SIG-M5 (cell line): ENCODE measurements around the gene ACBD5.
"Not testable (repeated sequence)": the region's sequence is repeated elsewhere in the genome, so short reads cannot be mapped to it uniquely, and the experiment has no call there.

ENCODE experiments used
- DNase-seq: peaks from one replicate; lab custom pipeline; 2025; lab: John Stamatoyannopoulos, UW

ACBD5 gene

GRCh38 chr10:27241010-27241651 lies 534 bp upstream of the ACBD5 start:
- DNase-seq = peak; percentile 7

GRCh38 chr10:27237531-27237930 lies 3.1 kb downstream of the ACBD5 start:
- not testable (repeated sequence) for DNase-seq

- DNase-seq = not testable (repeated sequence)
Measured at GRCh38 chr10:27236589-27237128, 3.9 kb downstream of the ACBD5 start.

GRCh38 chr10:27235706-27236105 lies 4.9 kb downstream of the ACBD5 start:
- DNase-seq = no peak

- DNase-seq = no peak
Measured at GRCh38 chr10:27230022-27230421, 10.6 kb downstream of the ACBD5 start.

GRCh38 chr10:27225642-27226257 lies 14.8 kb downstream of the ACBD5 start:
- no peak for DNase-seq

- no peak for DNase-seq
Measured at GRCh38 chr10:27225011-27225590, 15.5 kb downstream of the ACBD5 start.

- no peak for DNase-seq
Measured at GRCh38 chr10:27223964-27224363, 16.6 kb downstream of the ACBD5 start.

- DNase-seq = no peak
Measured at GRCh38 chr10:27207350-27207749, 33.2 kb downstream of the ACBD5 start.

GRCh38 chr10:27203806-27204205 lies 36.8 kb downstream of the ACBD5 start:
- DNase-seq = no peak

GRCh38 chr10:27197980-27198620 lies 42.5 kb downstream of the ACBD5 start:
- DNase-seq = no peak

GRCh38 chr10:27192284-27192683 lies 48.3 kb downstream of the ACBD5 start:
- no peak for DNase-seq

- DNase-seq = no peak
Measured at GRCh38 chr10:27190508-27190907, 50.1 kb downstream of the ACBD5 start.

GRCh38 chr10:27188897-27189296 lies 51.7 kb downstream of the ACBD5 start:
- no peak for DNase-seq

GRCh38 chr10:27188259-27188658 lies 52.3 kb downstream of the ACBD5 start:
- DNase-seq = no peak

- DNase-seq = no peak
Measured at GRCh38 chr10:27169849-27170248, 70.7 kb downstream of the ACBD5 start.

GRCh38 chr10:27158421-27158820 lies 82.2 kb downstream of the ACBD5 start:
- no peak for DNase-seq

GRCh38 chr10:27157150-27157549 lies 83.4 kb downstream of the ACBD5 start:
- no peak for DNase-seq

GRCh38 chr10:27156566-27156965 lies 84.0 kb downstream of the ACBD5 start:
- not testable (repeated sequence) for DNase-seq

GRCh38 chr10:27155066-27155754 lies 85.4 kb downstream of the ACBD5 start, which contains the start of gene MASTL:
TSS of gene MASTL (plus strand) at chr10:27155352. CDS start at chr10:27155427, 75 bp downstream.
- DNase-seq = no peak

- no peak for DNase-seq
Measured at GRCh38 chr10:27153845-27154193, 86.8 kb downstream of the ACBD5 start.

- no peak for DNase-seq
Measured at GRCh38 chr10:27153329-27153728, 87.3 kb downstream of the ACBD5 start.
